HK-2 (cell line): ENCODE results near the gene SLC17A2.

ENCODE experiments used
- DNase-seq: peaks from one replicate; pipeline ENCODE4 v3.0.0-alpha.2; 2018; ENCODE audit not compliant: unreplicated experiment

Gene SLC17A2, protein sequence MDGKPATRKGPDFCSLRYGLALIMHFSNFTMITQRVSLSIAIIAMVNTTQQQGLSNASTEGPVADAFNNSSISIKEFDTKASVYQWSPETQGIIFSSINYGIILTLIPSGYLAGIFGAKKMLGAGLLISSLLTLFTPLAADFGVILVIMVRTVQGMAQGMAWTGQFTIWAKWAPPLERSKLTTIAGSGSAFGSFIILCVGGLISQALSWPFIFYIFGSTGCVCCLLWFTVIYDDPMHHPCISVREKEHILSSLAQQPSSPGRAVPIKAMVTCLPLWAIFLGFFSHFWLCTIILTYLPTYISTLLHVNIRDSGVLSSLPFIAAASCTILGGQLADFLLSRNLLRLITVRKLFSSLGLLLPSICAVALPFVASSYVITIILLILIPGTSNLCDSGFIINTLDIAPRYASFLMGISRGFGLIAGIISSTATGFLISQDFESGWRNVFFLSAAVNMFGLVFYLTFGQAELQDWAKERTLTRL

DNA sequence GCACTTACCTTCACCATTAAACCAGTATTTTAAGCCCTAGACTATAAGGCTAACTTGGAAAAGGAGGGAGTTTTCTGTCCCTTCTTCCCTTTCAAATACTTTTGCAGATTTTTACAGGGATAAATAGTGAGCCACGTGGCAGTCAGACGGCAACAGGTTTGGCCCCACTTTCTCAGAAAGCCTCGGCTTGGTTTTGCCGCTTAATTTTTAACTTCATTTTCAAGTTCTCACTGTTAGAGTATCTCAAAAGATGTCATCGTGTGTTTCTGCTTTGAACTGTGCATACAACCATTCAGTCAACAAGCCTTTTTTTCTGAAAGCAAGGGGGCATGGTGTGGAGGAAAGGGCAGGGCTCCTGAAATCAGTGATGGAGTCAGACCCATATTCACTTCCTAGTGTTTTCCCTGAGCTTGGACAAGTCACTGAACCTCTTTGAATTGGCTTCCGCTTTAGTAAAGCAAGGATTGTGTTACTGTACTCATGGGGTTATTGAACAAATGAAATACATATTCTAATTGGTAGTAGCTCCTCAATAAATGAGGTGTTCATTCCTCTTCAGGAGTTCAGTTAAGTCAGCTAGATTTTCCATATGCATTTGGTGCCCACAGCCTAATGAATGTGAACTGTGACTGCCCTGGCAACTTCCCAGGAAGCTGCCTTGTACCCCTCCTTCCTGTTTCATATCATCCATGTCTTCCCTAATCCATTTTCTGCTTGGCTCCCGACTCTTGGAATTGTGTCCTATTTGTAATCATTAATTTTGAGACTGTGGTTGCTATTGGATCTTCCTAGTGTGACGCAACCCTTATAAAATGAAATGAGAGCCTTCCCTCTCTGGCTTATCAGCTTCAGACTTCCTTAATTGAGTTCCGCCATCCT, at the start of gene SLC17A2:
SLC17A2 (minus strand) TSS at position 160 of the 879 bp plus-strand sequence. CDS start 4,895 bp downstream, outside the sequence.
- DNase-seq: no peak

DNA sequence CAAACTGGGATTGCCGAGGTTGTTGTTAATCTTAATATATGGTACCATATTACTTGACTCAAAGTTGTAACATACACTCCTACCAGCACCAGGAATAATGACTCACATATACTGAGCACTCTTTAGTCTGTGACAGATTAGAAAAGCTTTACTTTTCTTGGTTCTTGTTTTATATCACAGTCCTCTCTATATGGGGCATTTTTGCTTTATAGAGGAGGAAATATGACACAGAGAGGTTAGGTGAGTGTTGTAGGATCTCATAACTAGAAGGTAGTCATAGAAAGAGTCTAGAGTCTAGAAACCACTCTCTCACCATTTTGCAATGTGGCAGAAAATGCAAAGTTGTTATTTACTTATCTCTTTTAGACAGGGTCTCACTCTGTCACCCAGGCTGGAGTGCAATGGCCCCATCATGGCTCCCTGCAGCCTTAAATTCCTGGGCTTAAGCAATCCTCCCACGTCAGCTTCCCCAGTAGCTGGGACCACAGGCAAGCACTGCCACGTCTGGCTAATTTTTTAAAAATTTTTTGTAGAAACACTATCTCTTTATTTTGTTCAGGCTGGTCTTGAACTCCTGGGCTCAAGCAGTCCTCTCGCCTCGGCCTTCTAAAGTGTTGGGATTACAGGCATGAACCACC, 45.6 kb upstream of the SLC17A2 start:
- no peak for DNase-seq

DNA sequence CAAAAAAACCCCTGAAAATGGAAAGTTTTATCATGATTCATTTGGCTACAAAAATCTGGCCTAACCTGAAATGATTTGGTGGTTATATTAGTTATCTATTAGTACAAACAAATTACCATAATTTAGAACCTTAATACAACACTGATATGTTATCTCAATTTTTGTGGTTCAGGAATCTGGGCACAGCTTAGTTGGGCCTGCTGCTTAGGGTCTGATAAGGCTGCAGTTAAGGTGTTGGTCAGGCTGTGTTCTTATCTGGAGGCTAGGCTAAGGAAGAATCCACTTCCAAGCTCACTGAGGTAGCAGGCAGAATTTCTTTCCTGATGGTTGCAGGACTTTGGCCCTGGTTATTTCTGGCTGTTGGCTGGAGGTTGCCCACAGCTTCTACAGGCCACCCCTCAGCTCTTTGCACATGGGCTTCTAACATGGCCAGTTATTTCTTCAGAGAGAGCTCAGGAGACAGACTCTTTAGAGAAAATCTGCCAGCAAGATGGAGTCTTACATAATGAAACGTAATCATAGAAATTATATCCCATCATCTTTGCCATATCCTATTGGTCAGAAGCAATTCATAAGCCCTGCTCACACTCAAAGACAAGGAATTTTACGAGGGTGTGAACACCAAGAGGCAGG, 43.5 kb upstream of the SLC17A2 start:
- no peak for DNase-seq

DNA sequence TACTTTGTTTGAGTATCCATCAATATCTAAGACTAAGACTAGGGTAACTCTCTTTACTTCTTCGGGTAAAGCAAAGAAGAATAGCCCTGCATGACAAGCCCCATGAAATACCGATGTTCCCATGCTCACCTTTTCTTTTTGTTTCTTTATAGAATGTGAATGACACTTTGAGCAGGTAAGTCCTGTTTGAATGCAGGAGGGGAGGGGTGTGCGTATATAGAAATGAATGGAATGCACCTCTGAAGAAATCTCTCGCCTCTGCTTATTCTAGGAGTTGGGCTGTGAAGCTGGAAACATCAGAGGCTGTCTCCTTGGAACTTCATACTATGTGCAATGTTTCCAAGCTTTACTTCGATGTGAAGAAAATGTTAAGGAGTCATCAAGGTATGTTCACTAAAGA, 42.4 kb upstream of the SLC17A2 start:
- no peak for DNase-seq

DNA sequence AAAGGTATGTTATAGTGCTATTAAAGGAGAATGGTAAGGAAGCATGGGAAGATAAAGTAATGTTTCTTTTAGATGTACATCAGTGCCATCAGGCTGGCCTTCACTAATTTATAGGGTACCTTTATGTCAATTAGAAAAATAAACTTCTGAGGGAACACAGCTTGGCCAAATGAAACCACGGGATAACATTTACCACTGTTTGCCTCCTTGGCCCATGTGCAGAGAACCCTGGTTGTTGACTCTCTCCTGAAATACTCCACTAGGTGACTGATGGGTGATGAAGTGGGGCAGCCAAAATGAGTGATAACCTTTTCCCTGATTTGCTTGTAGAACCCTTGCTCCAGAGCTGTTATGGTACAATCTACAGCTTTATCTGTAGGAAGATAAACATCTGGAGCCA, 41.6 kb upstream of the SLC17A2 start:
- no peak for DNase-seq

DNA sequence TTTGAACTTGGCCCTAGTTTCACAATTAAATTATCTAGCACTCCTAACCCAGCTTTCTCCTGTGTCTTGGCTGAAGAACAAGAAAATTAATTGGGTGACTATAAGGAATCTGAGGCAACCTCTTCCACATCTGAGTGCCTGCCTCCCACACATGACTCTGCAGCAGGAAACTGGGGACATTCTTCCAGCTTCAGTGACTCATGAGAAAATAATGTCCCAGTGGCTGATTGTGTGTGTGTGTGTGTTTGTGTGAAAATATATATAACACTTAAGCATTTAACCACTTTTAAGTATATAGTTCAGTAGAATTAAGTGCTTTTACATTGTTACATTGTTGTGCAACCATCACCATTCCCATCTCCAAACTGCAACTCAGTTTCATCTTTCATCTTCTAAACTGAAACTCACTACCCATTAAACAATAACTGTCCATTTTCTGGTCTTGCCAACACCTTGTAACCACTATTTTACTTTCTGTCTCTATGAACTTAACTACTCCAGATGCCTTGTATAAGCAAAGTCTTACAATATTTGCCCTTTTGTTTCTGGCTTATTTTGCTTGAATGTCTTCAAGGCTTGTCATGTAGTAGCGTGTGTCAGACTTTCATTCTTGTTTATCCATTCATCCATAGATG, 40.8 kb upstream of the SLC17A2 start:
- peak; percentile 51 for DNase-seq

DNA sequence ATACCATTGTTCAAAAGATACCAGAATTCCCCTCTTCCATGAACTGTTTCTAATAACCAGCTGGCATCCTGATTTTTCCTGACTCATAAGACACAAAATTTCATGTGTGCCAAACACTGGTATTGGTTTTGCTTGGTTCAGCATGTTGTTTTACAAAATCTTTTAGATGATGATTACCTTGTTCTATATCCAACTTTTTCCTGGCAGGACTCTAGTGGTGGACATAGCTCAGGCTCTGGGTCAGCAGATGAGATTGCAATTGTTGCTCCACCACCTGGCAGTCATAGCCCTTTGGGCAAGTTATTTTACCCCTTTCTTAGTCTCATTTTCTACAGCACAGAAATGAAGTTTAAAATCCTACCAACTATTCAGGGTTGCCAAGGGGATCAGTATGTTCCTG, 38.3 kb upstream of the SLC17A2 start:
- DNase-seq: no peak

DNA sequence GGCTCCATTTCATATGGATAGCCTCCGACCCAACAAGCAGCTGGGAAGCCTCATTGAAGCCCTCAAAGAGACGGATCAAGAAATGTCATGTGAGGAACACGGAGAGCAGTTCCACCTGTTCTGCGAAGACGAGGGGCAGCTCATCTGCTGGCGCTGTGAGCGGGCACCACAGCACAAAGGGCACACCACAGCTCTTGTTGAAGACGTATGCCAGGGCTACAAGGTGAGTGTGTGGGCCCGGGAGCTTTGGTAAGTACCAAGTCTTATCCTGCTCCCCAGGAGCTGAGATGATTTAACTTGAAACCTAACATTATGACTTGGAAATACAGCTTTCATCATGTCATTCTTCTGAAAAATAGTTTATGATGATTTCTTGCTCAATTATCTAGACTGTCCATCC, 36.2 kb upstream of the SLC17A2 start:
- DNase-seq: no peak

DNA sequence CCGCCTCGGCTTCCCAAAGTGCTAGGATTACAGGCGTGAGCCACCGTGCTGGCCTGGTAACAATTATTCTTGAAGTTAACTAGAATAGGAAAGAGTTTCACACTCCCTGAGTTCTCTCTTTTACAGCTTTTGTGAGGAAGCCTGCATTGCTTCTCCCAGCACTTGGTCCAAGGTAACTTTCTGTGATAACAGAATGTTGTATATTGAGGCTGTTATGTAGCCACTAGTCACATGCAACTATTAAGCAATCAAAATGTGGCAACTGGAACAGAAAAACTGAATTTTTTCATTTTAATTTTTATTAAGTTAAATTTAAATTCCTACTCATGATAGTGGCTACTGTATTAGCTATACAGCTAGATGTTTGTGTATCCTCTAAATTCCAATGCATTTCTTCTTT, 34.6 kb upstream of the SLC17A2 start:
- DNase-seq: no peak

DNA sequence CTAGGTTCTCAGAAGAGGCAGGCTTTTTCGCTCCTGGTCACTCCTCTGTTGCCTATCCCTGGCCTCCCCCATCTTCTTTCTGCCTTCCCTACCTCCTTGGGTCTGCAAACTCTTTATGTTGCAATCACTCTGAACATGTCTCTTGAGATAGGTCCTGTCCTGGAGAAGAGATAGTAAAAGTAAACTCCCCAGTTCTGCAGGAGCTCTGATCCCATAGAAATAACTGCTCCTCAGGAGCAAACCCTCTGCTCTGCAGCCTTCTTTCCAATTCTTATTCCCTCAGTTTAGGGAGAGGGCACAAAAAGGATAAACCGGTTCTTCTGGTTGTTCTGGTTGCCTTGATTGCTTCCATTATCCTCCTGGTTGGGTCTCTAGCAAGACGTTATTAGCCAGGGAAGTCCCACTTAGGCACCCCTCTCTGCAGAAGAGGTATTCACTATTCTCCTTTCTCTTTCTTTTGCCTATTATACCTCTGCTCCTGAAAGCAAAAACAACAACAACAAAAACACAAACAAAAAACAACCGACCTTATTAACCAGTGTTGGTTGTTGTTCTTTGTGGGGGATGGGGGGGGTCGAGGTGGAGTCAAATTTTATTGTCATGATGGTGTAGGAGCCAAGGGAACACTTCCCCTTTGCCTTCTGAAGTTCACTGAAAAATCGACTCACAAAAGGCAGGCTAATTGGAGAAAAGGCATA, 33.1 kb upstream of the SLC17A2 start:
- DNase-seq: no peak

DNA sequence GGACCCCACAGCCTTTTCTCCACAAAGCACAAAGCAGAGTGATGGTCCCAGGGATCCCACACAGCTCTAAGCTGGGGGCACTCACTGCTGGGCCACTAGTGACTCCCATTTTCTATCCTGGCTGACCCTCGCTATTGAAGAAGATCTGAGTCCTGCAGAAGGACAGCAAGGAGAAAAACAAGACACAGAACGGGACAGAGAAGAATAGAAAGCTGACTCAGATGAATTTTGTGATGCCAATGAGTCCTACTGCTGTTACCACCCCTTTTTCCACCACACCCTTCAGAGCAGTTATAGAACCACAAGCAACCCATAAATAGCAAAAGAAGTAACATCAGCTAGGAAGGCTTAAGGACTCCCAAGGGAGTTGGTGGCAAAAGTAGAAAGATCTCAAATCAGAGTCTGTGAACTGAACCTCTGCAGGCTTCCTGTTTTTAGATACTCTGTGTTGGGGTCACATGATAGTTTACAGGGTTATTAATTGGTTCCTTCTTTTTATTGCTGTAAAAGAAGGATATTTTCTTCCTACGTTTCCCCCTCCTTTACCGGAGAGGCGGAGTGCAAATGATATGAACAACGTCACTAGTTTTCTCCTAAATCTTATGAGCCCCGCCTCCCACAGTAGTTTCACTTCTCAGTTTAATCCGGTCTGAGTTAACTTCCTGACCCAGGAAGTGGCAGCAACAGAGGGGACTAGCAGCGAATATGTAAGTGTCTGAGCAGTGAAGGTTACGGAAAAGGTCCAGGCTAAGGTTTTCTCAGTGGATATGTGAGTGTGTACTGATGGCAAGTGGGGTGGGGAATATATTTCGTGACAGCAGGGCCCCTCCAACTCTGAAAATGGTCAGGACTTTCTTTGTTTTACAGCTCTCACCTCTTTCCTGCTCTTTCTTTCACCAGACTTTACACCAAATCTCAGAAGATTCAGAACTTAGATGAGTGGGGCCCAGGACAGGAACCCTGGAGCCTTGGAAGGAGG, 31.9 kb upstream of the SLC17A2 start, which contains the start of gene TRIM38:
TRIM38 (plus strand) TSS at position 654 of the 979 bp plus-strand sequence. CDS start 3,721 bp downstream, outside the sequence.
- peak; percentile 45 for DNase-seq

DNA sequence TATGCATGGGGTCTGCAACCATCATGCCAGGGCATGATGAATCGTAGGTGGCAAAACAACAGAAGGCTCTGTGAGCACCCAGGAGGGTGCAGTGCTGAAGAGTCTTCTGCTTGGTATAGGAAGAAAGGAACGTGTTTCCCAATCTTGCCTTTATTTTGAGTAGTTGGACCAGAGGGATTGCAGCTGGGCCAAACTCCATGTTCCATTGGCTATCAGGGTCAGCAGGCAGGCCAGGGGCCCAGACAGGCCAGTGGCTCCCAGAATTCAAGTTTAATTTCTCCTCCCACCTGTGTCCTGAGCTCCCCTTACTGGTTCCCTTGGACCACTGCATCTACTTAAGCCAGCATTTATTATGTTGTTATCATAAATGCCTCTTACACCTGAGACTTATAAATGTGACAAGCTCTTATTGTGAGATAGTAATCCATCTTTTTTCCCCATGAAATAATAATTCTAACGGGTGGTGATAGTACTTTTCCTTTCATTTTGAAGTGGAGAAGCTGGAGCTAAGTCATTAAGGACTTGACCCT, 31.2 kb upstream of the SLC17A2 start:
- no peak for DNase-seq

DNA sequence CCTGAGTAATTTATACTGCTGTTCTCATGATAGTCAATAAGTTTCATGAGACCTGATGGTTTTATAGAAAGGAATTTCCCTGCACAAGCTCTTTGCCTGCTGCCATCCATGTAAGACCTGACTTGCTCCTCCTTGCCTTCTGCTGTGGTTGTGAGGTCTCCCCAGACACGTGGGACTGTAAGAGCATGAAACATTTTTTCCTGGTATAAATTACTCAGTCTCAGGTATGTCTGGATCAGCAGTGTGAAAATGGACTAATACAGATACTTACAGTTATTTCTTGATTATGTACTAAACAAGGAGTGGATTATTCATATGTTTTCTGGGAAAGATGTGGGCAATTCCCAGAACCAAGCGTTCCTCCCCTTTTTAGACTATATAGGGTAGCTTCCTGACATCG, 30.2 kb upstream of the SLC17A2 start:
- no peak for DNase-seq

DNA sequence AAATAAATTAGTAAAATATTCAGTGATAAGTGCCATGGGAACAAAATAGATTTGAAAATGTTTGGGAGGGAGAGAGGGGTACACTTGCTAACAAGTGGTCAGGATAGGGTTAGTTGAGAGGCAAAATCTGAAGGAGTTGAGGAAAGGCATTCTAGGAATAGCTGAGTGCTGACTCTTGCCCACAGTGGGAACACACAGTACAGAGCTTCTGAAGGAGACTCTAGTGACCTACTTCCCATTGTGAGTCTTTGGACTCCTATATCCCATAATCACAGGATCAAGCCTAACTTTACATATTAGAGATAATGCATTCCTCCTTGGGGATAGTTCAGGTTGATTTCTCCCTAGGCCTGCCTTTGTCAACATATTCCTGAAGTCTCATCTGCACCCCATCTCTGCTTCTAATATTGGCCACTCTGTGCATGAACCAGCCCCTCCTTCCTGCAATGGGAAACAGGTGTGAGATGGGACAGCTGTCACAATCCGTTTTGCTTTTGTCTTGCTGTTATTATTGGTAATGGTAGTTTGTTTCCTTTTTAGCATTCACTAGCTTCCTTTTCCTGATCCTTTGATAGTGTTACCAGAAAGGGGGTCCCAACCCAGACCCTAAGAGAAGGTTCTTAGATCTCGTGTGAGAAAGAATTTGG, 29.5 kb upstream of the SLC17A2 start:
- DNase-seq: no peak

DNA sequence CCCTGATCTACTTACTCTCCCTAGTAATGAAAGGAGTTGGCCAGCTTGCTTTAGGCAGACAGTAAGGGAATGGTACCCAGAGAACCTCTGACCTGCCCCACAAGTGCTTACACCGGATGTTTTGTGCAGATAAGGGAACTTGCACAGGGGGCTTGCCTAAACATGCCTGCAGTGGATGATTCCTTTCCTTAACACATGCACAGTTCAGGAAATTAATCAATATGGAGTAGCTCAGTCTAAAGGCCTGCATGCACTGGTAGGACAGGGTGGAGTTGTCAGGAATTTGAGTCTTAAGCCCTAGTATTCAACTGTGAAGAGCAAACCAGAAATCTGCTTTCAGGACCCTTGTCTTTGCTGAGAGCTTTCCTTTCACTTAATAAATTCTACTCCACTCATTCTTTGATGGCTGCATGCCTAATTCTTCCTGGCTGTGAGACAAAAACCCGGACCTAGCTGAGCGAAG, 28.2 kb upstream of the SLC17A2 start:
- DNase-seq: no peak

DNA sequence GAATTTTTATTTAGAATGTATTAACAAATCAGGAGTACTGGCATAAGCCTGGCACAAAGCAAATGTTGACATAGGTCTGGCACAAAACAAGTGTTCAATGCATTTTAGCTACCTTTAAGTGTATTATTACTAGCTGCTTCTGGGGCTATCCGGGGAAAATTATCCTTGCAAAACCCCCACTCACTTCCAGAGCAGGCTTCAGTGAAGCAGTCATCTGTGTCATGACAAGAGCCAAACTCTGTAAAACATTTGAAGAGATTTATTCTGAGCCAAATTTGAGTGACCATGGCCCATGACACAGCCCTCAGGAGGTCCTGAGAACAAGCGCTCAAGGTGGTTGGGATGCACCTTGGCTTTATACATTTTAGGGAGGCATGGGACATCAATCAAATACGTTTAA, 25.7 kb upstream of the SLC17A2 start:
- no peak for DNase-seq

DNA sequence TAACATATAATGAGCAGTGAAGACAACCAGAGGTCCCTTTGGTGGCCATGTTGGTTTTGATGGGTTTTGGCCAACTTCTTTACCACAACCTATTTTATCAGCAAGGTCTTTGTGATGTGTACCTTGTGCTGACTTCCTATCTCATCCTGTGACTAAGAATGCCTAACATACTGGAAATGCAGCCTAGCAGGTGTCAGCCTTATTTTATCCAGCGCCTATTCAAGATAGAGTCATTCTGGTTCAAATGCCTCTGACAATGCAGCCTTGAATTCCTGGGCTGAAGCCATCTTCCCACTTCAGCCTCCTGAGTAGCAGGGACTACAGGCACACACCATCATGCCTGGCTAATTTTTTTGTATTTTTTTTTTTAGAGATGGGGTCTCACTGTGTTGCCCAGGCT, 24.3 kb upstream of the SLC17A2 start:
- no peak for DNase-seq

DNA sequence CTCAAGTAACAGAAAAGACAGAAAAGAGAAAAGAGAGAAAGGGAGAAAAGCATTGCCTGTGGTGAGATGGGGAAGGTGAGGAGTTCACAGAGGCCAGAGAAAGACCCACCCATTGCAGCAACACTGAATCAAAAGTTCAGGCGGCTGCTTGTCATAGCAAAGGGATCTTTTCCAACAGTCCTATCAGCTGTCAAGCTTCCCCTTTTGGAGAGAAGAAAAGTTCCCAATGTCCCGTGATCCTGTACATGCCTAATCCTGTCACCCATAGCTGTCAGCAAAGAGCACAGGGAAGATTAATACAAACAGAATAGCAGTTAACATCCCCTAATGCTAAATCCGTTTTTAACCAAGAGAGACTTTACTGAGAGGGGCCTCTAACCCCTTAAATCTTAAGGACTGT, 23.2 kb upstream of the SLC17A2 start:
- DNase-seq: no peak
